ENCODE measurements around the gene KRTAP4-3.
"Not testable (repeated sequence)": the region's sequence is repeated elsewhere in the genome, so short reads cannot be mapped to it uniquely, and the experiment has no call there.

Gene KRTAP4-3

GRCh38 chr17:41151525-41151924 is 16.5 kb downstream of the KRTAP4-3 start:
- no peak for DNase-seq (ENCODE audit: low spot score)

GRCh38 chr17:41150026-41150425 is 18.0 kb downstream of the KRTAP4-3 start:
- no peak for DNase-seq (ENCODE audit: low spot score)

GRCh38 chr17:41149652-41149985 is 18.4 kb downstream of the KRTAP4-3 start, which contains the start of gene KRTAP4-5:
TSS of gene KRTAP4-5 (minus strand) at chr17:41149825. CDS start at chr17:41149767, 58 bp downstream.
- no peak for DNase-seq (ENCODE audit: low spot score)

GRCh38 chr17:41148971-41149651 is 18.9 kb downstream of the KRTAP4-3 start:
- not testable (repeated sequence) for DNase-seq (ENCODE audit: low spot score)

- no peak for DNase-seq (ENCODE audit: low spot score)
Observed at GRCh38 chr17:41147531-41148204, 20.4 kb downstream of the KRTAP4-3 start.

- DNase-seq (ENCODE audit: low spot score) = no peak
Observed at GRCh38 chr17:41145261-41145660, 22.8 kb downstream of the KRTAP4-3 start.

- DNase-seq (ENCODE audit: low spot score) = no peak
Observed at GRCh38 chr17:41144846-41145245, 23.2 kb downstream of the KRTAP4-3 start.

- DNase-seq (ENCODE audit: low spot score) = no peak
Observed at GRCh38 chr17:41141361-41141760, 26.7 kb downstream of the KRTAP4-3 start.

GRCh38 chr17:41140360-41141131 is 27.5 kb downstream of the KRTAP4-3 start, which contains the start of gene KRTAP4-6:
TSS of gene KRTAP4-6 (minus strand) at chr17:41140544. CDS start at chr17:41140487, 57 bp downstream.
- no peak for DNase-seq (ENCODE audit: low spot score)

GRCh38 chr17:41139865-41140264 is 28.2 kb downstream of the KRTAP4-3 start:
- not testable (repeated sequence) for DNase-seq (ENCODE audit: low spot score)

GRCh38 chr17:41133880-41134735 is 33.9 kb downstream of the KRTAP4-3 start:
- DNase-seq (ENCODE audit: low spot score) = no peak

GRCh38 chr17:41131979-41132378 is 36.0 kb downstream of the KRTAP4-3 start:
- DNase-seq (ENCODE audit: low spot score) = no peak

- no peak for DNase-seq (ENCODE audit: low spot score)
Observed at GRCh38 chr17:41127371-41127770, 40.6 kb downstream of the KRTAP4-3 start.

GRCh38 chr17:41126412-41126811 is 41.6 kb downstream of the KRTAP4-3 start:
- DNase-seq (ENCODE audit: low spot score) = no peak

- DNase-seq (ENCODE audit: low spot score) = no peak
Observed at GRCh38 chr17:41125064-41125463, 43.0 kb downstream of the KRTAP4-3 start.

- not testable (repeated sequence) for DNase-seq (ENCODE audit: low spot score)
Observed at GRCh38 chr17:41123991-41124371, 44.0 kb downstream of the KRTAP4-3 start, which contains the start of gene KRTAP4-12. TSS of gene KRTAP4-12 (minus strand) at chr17:41124182. CDS start at chr17:41124122, 60 bp downstream.

GRCh38 chr17:41123292-41123990 is 44.6 kb downstream of the KRTAP4-3 start:
- DNase-seq (ENCODE audit: low spot score) = not testable (repeated sequence)

- no peak for DNase-seq (ENCODE audit: low spot score)
Observed at GRCh38 chr17:41121742-41122141, 46.3 kb downstream of the KRTAP4-3 start.

GRCh38 chr17:41119696-41120690 is 48.0 kb downstream of the KRTAP4-3 start:
- not testable (repeated sequence) for DNase-seq (ENCODE audit: low spot score)

GRCh38 chr17:41118721-41119120 is 49.3 kb downstream of the KRTAP4-3 start:
- DNase-seq (ENCODE audit: low spot score) = no peak
